ENCODE data around the gene ZNF423. TPM values are rescaled to one million over a fixed set of nuclear protein-coding genes. Genes with fewer than 3 reads are reported as not detected.

The ZNF423 gene
- polyA plus RNA-seq, 1 of the 3 experiments (the other 2 are of a cell fraction): 1.2 TPM

GRCh38 chr16:49743203-49743464 is 112.8 kb downstream of the ZNF423 start:
- 63% methylated on average over 4 of the region's 4 CpGs for WGBS (ENCODE audit: low lambda C conversion rate)
- Histone ChIP-seq H3F3A (replicated peaks; ENCODE audit: insufficient read depth) (no peaks in the 10 kb centered on the region), H4K20me1 (ENCODE audit: insufficient read depth) (no peaks in the 10 kb centered on the region), H3K36me3 (replicated peaks in 1 of 2; ENCODE audit: control insufficient read depth in 1 of 2, insufficient read depth in 2 of 2, low read length in 1 of 2) (no peaks in the 10 kb centered on the region), H3K27me3 (ENCODE audit: insufficient read depth) (no peaks in the 10 kb centered on the region), H3K4me3 (ENCODE audit: low read depth in 2 of 2, low read length in 1 of 2) (no peak overlapping the region), H3K9me3 (no peaks in the 10 kb centered on the region), H3K9ac (no peak overlapping the region), H3K9me2 (no peaks in the 10 kb centered on the region), H3K79me2 (ENCODE audit: insufficient read depth) (no peaks in the 10 kb centered on the region), H3K4me2 (no peak overlapping the region), H2AFZ (ENCODE audit: low read depth) (no peak overlapping the region), H3K4me1 (ENCODE audit: control insufficient read depth in 1 of 2, insufficient read depth in 2 of 2, low read depth in 1 of 2, low read length in 1 of 2) (peaks cover 0 to 68% of the 10 kb centered on the region in 2 experiments; a peak in 2 of 4 replicates), H3K27ac (ENCODE audit: low read depth in 2 of 2, low read length in 1 of 2) (peak overlapping the region in 1 of 2 experiments; percentile 81; a peak in 1 of 4 replicates)
- DNase-seq: no peak
- ChIA-PET POLR2A (no interaction called here), CTCF (interaction anchor here (1.1 to 1.5 kb wide), 5 partner anchors 12 to 143 kb away, joined by 3 to 4 read pairs (median 3); no protein-coding TSS in a partner anchor)
- no peak for TF ChIP-seq RCOR1 (IDR thresholded peaks at IDR 0.05; ENCODE audit: low read length)
- TF ChIP-seq ELF1 (IDR thresholded peaks at IDR 0.05): no peak
- TF ChIP-seq YY1 (IDR thresholded peaks at IDR 0.05; ENCODE audit: low read depth): no peak
- TF ChIP-seq MAX (IDR thresholded peaks at IDR 0.05; ENCODE audit: low read depth): no peak
- no peak for TF ChIP-seq JUND (IDR thresholded peaks at IDR 0.05)
- TF ChIP-seq TAF1 (IDR thresholded peaks at IDR 0.05; ENCODE audit: borderline replicate concordance, low read depth, low read length): no peak
- no peak for TF ChIP-seq EP300 (IDR thresholded peaks at IDR 0.05; ENCODE audit: borderline replicate concordance in 1 of 2, low read depth in 1 of 2, low read length in 1 of 2)
- TF ChIP-seq GABPA (IDR thresholded peaks at IDR 0.05; ENCODE audit: low read depth): no peak
- TF ChIP-seq USF1 (IDR thresholded peaks at IDR 0.05; ENCODE audit: borderline replicate concordance, low read depth): no peak
- no peak for TF ChIP-seq ZBTB33 (IDR thresholded peaks at IDR 0.05; ENCODE audit: borderline replicate concordance, low read depth)
- TF ChIP-seq USF2 (IDR thresholded peaks at IDR 0.05; ENCODE audit: borderline replicate concordance, low read depth, low read length): no peak

- H3K4me2 ChIP-seq: no peak overlapping the region
- no peaks in the 10 kb centered on the region for H3K9me2 ChIP-seq
- no peaks in the 10 kb centered on the region for H3F3A ChIP-seq (replicated peaks; ENCODE audit: insufficient read depth)
- no peaks in the 10 kb centered on the region for H3K79me2 ChIP-seq (ENCODE audit: insufficient read depth)
- ChIA-PET CTCF (interaction anchor here (1.0 to 2.7 kb wide), 8 partner anchors 11 to 143 kb away, joined by 3 to 15 read pairs (median 3); no protein-coding TSS in a partner anchor), POLR2A (no interaction called here)
- no peak overlapping the region for H2AFZ ChIP-seq (ENCODE audit: low read depth)
- no peaks in the 10 kb centered on the region for H3K36me3 ChIP-seq (replicated peaks in 1 of 2; ENCODE audit: control insufficient read depth in 1 of 2, insufficient read depth in 2 of 2, low read length in 1 of 2)
- peak overlapping the region in 1 of 2 experiments; percentile 81; a peak in 2 of 4 replicates for H3K27ac ChIP-seq (ENCODE audit: low read depth in 2 of 2, low read length in 1 of 2)
- H3K9me3 ChIP-seq: no peaks in the 10 kb centered on the region
- H3K4me1 ChIP-seq (ENCODE audit: control insufficient read depth in 1 of 2, insufficient read depth in 2 of 2, low read depth in 1 of 2, low read length in 1 of 2): peaks cover 0 to 68% of the 10 kb centered on the region in 2 experiments; a peak in 2 of 4 replicates
- no peaks in the 10 kb centered on the region for H3K27me3 ChIP-seq (ENCODE audit: insufficient read depth)
- H4K20me1 ChIP-seq (ENCODE audit: insufficient read depth): no peaks in the 10 kb centered on the region
- 50% methylated on average over 13 of the region's 19 CpGs for WGBS (ENCODE audit: low lambda C conversion rate)
- no peak overlapping the region for H3K9ac ChIP-seq
- H3K4me3 ChIP-seq (ENCODE audit: low read depth in 2 of 2, low read length in 1 of 2): no peak overlapping the region
- DNase-seq: peak; percentile 81
- TF ChIP-seq FOXM1 (IDR thresholded peaks at IDR 0.05; ENCODE audit: low read depth) (no peak), TCF12 (IDR thresholded peaks at IDR 0.05) (no peak), FOXJ3 (CRISPR knock-in tag; IDR thresholded peaks at IDR 0.05) (no peak), RAD21 (IDR thresholded peaks at IDR 0.05; ENCODE audit: low read length) (peak; percentile 8; the same call in 1 of the 2 replicates), PBX3 (IDR thresholded peaks at IDR 0.05) (no peak), GABPA (IDR thresholded peaks at IDR 0.05; ENCODE audit: low read depth) (no peak), RFX5 (IDR thresholded peaks at IDR 0.05; ENCODE audit: low read length) (no peak), MXI1 (IDR thresholded peaks at IDR 0.05; ENCODE audit: low read depth, low read length) (peak; percentile 79; the same call in 1 of the 2 replicates), RXRA (IDR thresholded peaks at IDR 0.05; ENCODE audit: borderline replicate concordance, low read depth) (no peak), RCOR1 (IDR thresholded peaks at IDR 0.05; ENCODE audit: low read length) (no peak), YY1 (IDR thresholded peaks at IDR 0.05; ENCODE audit: low read depth) (no peak), CTCF (IDR thresholded peaks at IDR 0.05) (no peak), EP300 (IDR thresholded peaks at IDR 0.05; ENCODE audit: borderline replicate concordance in 1 of 2, low read depth in 1 of 2, low read length in 1 of 2) (peak in 1 of 2 experiments; percentile 43; a peak in 1 of 4 replicates)
Measured at GRCh38 chr16:49742428-49743202, 113.3 kb downstream of the ZNF423 start.
